ENCODE measurements around the gene UTS2B.

Gene UTS2B

GRCh38 chr3:191352014-191352413 lies 21.7 kb upstream of the UTS2B start:
- Histone ChIP-seq H3K4me2 (ENCODE audit: insufficient read depth, low read length) (no peak overlapping the region), H3K4me3 (ENCODE audit: low read depth in 1 of 2, low read length in 2 of 2) (no peak overlapping the region), H3K9ac (ENCODE audit: low read depth, low read length) (no peak overlapping the region), H3K9me3 (ENCODE audit: insufficient read depth, low read length, severe bottlenecking) (no peaks in the 10 kb centered on the region), H4K20me1 (ENCODE audit: insufficient read depth, low read length) (no peaks in the 10 kb centered on the region), H3K27me3 (ENCODE audit: insufficient read depth, low read length, poor library complexity) (no peaks in the 10 kb centered on the region), H3K79me2 (ENCODE audit: insufficient read depth, low read length) (no peaks in the 10 kb centered on the region), H3K36me3 (ENCODE audit: insufficient read depth, low read length) (no peaks in the 10 kb centered on the region), H3K4me1 (ENCODE audit: insufficient read depth, low read length) (no peaks in the 10 kb centered on the region), H3K27ac (ENCODE audit: low read length) (no peak overlapping the region), H2AFZ (ENCODE audit: low read depth, low read length) (no peak overlapping the region)
- ATAC-seq (ENCODE audit: insufficient read depth, low read depth) (no peak), DNase-seq (no peak)
- TF ChIP-seq CTCF (IDR thresholded peaks at IDR 0.05; ENCODE audit: borderline replicate concordance, extremely low read depth, low read length, poor library complexity, severe bottlenecking) (no peak), EZH2 (IDR thresholded peaks at IDR 0.05; ENCODE audit: borderline replicate concordance, low read depth, low read length, severe bottlenecking) (no peak)

- no peak overlapping the region for H3K27ac ChIP-seq (ENCODE audit: low read length)
- no peak overlapping the region for H3K9ac ChIP-seq (ENCODE audit: low read depth, low read length)
- H3K36me3 ChIP-seq (ENCODE audit: insufficient read depth, low read length), result no peaks in the 10 kb centered on the region
- no peak overlapping the region for H3K4me2 ChIP-seq (ENCODE audit: insufficient read depth, low read length)
- ATAC-seq (ENCODE audit: insufficient read depth, low read depth) (no peak), DNase-seq (no peak)
- no peaks in the 10 kb centered on the region for H3K79me2 ChIP-seq (ENCODE audit: insufficient read depth, low read length)
- H2AFZ ChIP-seq (ENCODE audit: low read depth, low read length), result no peak overlapping the region
- no peaks in the 10 kb centered on the region for H3K4me1 ChIP-seq (ENCODE audit: insufficient read depth, low read length)
- H3K4me3 ChIP-seq (ENCODE audit: low read depth in 1 of 2, low read length in 2 of 2), result no peak overlapping the region
- H3K9me3 ChIP-seq (ENCODE audit: insufficient read depth, low read length, severe bottlenecking), result no peaks in the 10 kb centered on the region
- TF ChIP-seq EZH2 (IDR thresholded peaks at IDR 0.05; ENCODE audit: borderline replicate concordance, low read depth, low read length, severe bottlenecking), result no peak
- no peak for TF ChIP-seq CTCF (IDR thresholded peaks at IDR 0.05; ENCODE audit: borderline replicate concordance, extremely low read depth, low read length, poor library complexity, severe bottlenecking)
- H4K20me1 ChIP-seq (ENCODE audit: insufficient read depth, low read length), result no peaks in the 10 kb centered on the region
- no peaks in the 10 kb centered on the region for H3K27me3 ChIP-seq (ENCODE audit: insufficient read depth, low read length, poor library complexity)
These were observed 20.2 kb upstream of the UTS2B start for GRCh38 chr3:191350396-191351090.

GRCh38 chr3:191348098-191348497 lies 17.8 kb upstream of the UTS2B start:
- H3K9me3 ChIP-seq (ENCODE audit: insufficient read depth, low read length, severe bottlenecking), result no peaks in the 10 kb centered on the region
- no peak for TF ChIP-seq CTCF (IDR thresholded peaks at IDR 0.05; ENCODE audit: borderline replicate concordance, extremely low read depth, low read length, poor library complexity, severe bottlenecking)
- TF ChIP-seq EZH2 (IDR thresholded peaks at IDR 0.05; ENCODE audit: borderline replicate concordance, low read depth, low read length, severe bottlenecking), result no peak
- H3K79me2 ChIP-seq (ENCODE audit: insufficient read depth, low read length), result no peaks in the 10 kb centered on the region
- no peaks in the 10 kb centered on the region for H4K20me1 ChIP-seq (ENCODE audit: insufficient read depth, low read length)
- H3K4me2 ChIP-seq (ENCODE audit: insufficient read depth, low read length), result no peak overlapping the region
- H3K4me3 ChIP-seq (ENCODE audit: low read depth in 1 of 2, low read length in 2 of 2), result no peak overlapping the region
- no peaks in the 10 kb centered on the region for H3K4me1 ChIP-seq (ENCODE audit: insufficient read depth, low read length)
- no peaks in the 10 kb centered on the region for H3K27me3 ChIP-seq (ENCODE audit: insufficient read depth, low read length, poor library complexity)
- H3K36me3 ChIP-seq (ENCODE audit: insufficient read depth, low read length), result no peaks in the 10 kb centered on the region
- H3K9ac ChIP-seq (ENCODE audit: low read depth, low read length), result no peak overlapping the region
- H2AFZ ChIP-seq (ENCODE audit: low read depth, low read length), result no peak overlapping the region
- ATAC-seq (ENCODE audit: insufficient read depth, low read depth), result no peak
- no peak for DNase-seq
- H3K27ac ChIP-seq (ENCODE audit: low read length), result no peak overlapping the region

Measured in DND-41 (cell line).